Hair follicular keratinocyte (primary cell): ENCODE results near the gene DZIP1. TPM values are rescaled to one million over a fixed set of nuclear protein-coding genes. Genes with fewer than 3 reads are reported as not detected.

Experiments used
- total RNA-seq: library from RNA; depleted of rRNA; stranded (reverse); fragments of >200 nt; gene quantifications from 2 replicates; pipeline ENCODE4 v1.2.3, GENCODE V29; 2015

DZIP1 gene, protein sequence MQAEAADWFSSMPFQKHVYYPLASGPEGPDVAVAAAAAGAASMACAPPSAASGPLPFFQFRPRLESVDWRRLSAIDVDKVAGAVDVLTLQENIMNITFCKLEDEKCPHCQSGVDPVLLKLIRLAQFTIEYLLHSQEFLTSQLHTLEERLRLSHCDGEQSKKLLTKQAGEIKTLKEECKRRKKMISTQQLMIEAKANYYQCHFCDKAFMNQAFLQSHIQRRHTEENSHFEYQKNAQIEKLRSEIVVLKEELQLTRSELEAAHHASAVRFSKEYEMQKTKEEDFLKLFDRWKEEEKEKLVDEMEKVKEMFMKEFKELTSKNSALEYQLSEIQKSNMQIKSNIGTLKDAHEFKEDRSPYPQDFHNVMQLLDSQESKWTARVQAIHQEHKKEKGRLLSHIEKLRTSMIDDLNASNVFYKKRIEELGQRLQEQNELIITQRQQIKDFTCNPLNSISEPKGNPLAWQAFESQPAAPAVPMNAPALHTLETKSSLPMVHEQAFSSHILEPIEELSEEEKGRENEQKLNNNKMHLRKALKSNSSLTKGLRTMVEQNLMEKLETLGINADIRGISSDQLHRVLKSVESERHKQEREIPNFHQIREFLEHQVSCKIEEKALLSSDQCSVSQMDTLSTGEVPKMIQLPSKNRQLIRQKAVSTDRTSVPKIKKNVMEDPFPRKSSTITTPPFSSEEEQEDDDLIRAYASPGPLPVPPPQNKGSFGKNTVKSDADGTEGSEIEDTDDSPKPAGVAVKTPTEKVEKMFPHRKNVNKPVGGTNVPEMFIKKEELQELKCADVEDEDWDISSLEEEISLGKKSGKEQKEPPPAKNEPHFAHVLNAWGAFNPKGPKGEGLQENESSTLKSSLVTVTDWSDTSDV
- 11.2 and 25.6 TPM in 2 replicates for total RNA-seq

GRCh38 chr13:95644601-95645052, at the start of gene DZIP1:
Gene DZIP1, minus strand, starts transcription at chr13:95644706. Its CDS starts 2,677 bp downstream, at chr13:95642029.

DNA sequence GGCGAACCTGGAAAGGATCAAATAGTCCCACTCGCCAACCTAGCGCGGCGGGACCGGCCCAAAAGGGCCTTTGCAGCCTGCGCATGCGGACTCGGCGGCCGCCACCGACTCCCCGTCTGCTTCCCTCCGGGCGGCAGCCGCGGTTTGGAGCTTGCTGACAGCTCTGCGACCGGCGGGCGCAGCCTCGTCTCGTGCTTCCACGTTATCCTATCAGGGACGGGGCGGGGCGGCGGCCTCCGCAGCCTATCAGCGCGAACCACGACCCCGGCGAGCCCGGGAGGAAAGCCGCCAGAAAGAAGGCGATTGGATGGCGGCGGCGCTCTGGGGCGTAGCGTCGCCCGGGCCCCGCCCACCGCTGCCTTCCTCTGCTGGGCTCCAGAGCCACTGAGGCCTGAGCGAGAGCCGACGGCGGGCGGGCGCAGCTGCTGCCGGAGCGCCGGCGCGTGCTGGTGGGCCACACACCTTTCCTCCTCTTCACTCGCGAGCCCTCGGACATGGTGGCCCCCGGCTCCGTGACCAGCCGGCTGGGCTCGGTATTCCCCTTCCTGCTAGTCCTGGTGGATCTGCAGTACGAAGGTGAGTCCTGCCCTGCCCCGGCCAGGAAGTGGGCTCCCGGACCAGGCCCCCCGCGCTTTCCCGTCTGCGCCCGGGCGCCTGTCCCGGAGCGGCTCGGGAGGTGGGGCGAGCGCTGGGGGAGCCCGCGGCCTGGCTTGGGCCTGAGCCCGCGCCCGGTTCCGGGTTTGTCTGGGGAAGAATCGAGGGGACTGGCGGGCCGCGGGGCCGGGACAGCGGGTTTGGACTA, 32.5 kb upstream of the DZIP1 start, which contains the start of gene DNAJC3:
TSS of gene DNAJC3 (plus strand) at position 378 of the 802 bp plus-strand sequence. CDS start at position 495, 117 bp downstream.

GRCh38 chr13:95552539-95553441, 91.7 kb downstream of the DZIP1 start, which contains the start of gene CLDN10:
Gene CLDN10, plus strand, starts transcription at chr13:95552720. Its CDS starts 34 bp downstream, at chr13:95552754.

Other genes starting within 250 kb of the DZIP1 start
- gene CLDN10, start 92.0 kb downstream of the DZIP1 start, total RNA-seq = 0.16 TPM in 1 of 2 replicates, not detected in the other
- 44.7 and 49.4 TPM in 2 replicates for gene DNAJC3, start 32.4 kb upstream of the DZIP1 start, total RNA-seq